GM20431 (cell line): ENCODE results near the gene ATG5.

ENCODE experiments used
- in situ Hi-C: fragments of 300-500 bp; cut with MseI, MboI; formaldehyde crosslinking; loops from one replicate; pipeline ENCODE4 v1.15.0; 2020; ENCODE audit warnings: low sequenced_read_pairs; ENCODE audit not compliant: unreplicated experiment

The ATG5 gene

GRCh38 chr6:106141441-106142237 lies 183.9 kb downstream of the ATG5 start:
- in situ Hi-C loops, result no loop called here

GRCh38 chr6:106138151-106138550 lies 187.4 kb downstream of the ATG5 start:
- in situ Hi-C loops, result no loop called here

- in situ Hi-C loops, result no loop called here
Measured at GRCh38 chr6:106136845-106137244, 188.7 kb downstream of the ATG5 start.

GRCh38 chr6:106135911-106136571 lies 189.5 kb downstream of the ATG5 start:
- in situ Hi-C loops, result no loop called here

GRCh38 chr6:106134906-106135634 lies 190.5 kb downstream of the ATG5 start:
- in situ Hi-C loops, result no loop called here
